ENCODE data around the gene HDAC8.

GRCh38 chrX:72313707-72314641 is 258.7 kb downstream of the HDAC8 start:
- TF ChIP-seq POLR2A (IDR thresholded peaks at IDR 0.05), result no peak
- no peak for TF ChIP-seq CTCF (IDR thresholded peaks at IDR 0.05)

All from tibial nerve (tissue), 3 donors.